Body of pancreas (tissue), 4 donors: ENCODE results near the gene LBP. TPM values are rescaled to one million over a fixed set of nuclear protein-coding genes. Genes with fewer than 3 reads are reported as not detected.

Source experiments
- ATAC-seq: fragments of 150-250 bp; one replicate; pipeline ENCODE4 v1.9.1; 2016
- DNase-seq, 4 donors: peaks; one replicate each; pipeline ENCODE4 v3.0.0-alpha.2; 2019
- H3K27ac ChIP-seq, 4 donors: fragments of 200-600 bp; sonication (generic); 1 replicate in 3 of 4; 2 replicates in 1 of 4; pipeline versions ENCODE4 v1.5.1 to v1.6.1; 2016 to 2019; ENCODE audit warnings: mild to moderate bottlenecking in 1 of 4, mixed read lengths in 1 of 4, moderate library complexity in 1 of 4
- H3K27me3 ChIP-seq, 2 donors: fragments of 200-600 bp; sonication (generic); one replicate each; pipeline ENCODE4 v1.6.0; 2016; ENCODE audit warnings: mild to moderate bottlenecking in 1 of 2
- H3K36me3 ChIP-seq, 2 donors: fragments of 200-600 bp; sonication (generic); replicated peaks in 1 of 2; 2 replicates each; pipeline ENCODE4 v1.5.1; 2016; ENCODE audit warnings: low read depth in 2 of 2; ENCODE audit not compliant: insufficient read depth in 1 of 2
- H3K4me1 ChIP-seq: fragments of 200-600 bp; sonication (generic); one replicate; pipeline ENCODE4 v1.6.0; 2016
- H3K4me3 ChIP-seq, 2 donors: fragments of 200-600 bp; sonication (generic); 1 replicate in 1 of 2; 2 replicates in 1 of 2; pipeline ENCODE4 v1.5.1; 2016 to 2019
- H3K9me3 ChIP-seq, 3 donors: fragments of 200-600 bp; sonication (generic); 1 replicate in 2 of 3; 2 replicates in 1 of 3; pipeline ENCODE4 v1.5.1; 2016
- CTCF ChIP-seq, 7 experiments: fragments of 450-650 bp in 4 of 7; fragments of 200-600 bp in 3 of 7; sonication (generic) in 3 of 7; IDR thresholded peaks; one replicate each; pipeline ENCODE4 v1.5.1; 2016 to 2019; ENCODE audit warnings: antibody characterized with exemption in 7 of 7
- POLR2A ChIP-seq, 3 donors: fragments of 450-650 bp; IDR thresholded peaks; one replicate each; pipeline ENCODE4 v1.6.1; 2016; ENCODE audit warnings: antibody characterized with exemption in 3 of 3, mild to moderate bottlenecking in 2 of 3
- WGBS, 2 donors: methylation state at CpG; one replicate each; pipeline ENCODE4 v1.1.5; 2017; 5-methylcytosine and 5-hydroxymethylcytosine counted together
- intact Hi-C: fragments of 100-400 bp; cut with DNase I; formaldehyde crosslinking; loops from one replicate; pipeline ENCODE4 v1.15.1; 2023
- total RNA-seq, 2 donors: library from RNA; depleted of rRNA; stranded (reverse); fragments of >200 nt; gene quantifications; one replicate each; pipeline ENCODE4 v1.1.0, GENCODE V29; 2016

The LBP gene
- total RNA-seq, 2 donors from 2014 or later = 0.66 TPM; not detected in 1

- ATAC-seq = no peak
- Histone ChIP-seq H3K9me3 (no peaks in the 10 kb centered on the region), H3K4me1 (no peaks in the 10 kb centered on the region), H3K27me3 (peaks cover 0 to 3% of the 10 kb centered on the region in 2 donors), H3K27ac (no peak overlapping the region), H3K36me3 (no peaks in the 10 kb centered on the region), H3K4me3 (no peak overlapping the region)
- no peak for DNase-seq
- 67 to 71% methylated on average over 4 of the region's 4 CpGs for WGBS, 2 donors
- TF ChIP-seq CTCF (IDR thresholded peaks at IDR 0.05) (no peak), POLR2A (IDR thresholded peaks at IDR 0.05) (no peak)
- intact Hi-C loops = no loop called here
Measured at GRCh38 chr20:38305541-38305940, 40.7 kb upstream of the LBP start.

- peaks cover 0 to 3% of the 10 kb centered on the region in 2 donors for H3K27me3 ChIP-seq
- no peaks in the 10 kb centered on the region for H3K36me3 ChIP-seq
- H3K27ac ChIP-seq = no peak overlapping the region
- no peaks in the 10 kb centered on the region for H3K4me1 ChIP-seq
- intact Hi-C loops = no loop called here
- ATAC-seq = no peak
- H3K4me3 ChIP-seq = no peak overlapping the region
- no peaks in the 10 kb centered on the region for H3K9me3 ChIP-seq
- 62 to 65% methylated on average over 6 of the region's 6 CpGs for WGBS, 2 donors
- TF ChIP-seq POLR2A (IDR thresholded peaks at IDR 0.05) (no peak), CTCF (IDR thresholded peaks at IDR 0.05) (no peak)
- DNase-seq = no peak
Measured at GRCh38 chr20:38306379-38306778, 39.9 kb upstream of the LBP start.

- ATAC-seq = no peak
- intact Hi-C loops = no loop called here
- peaks cover 0 to 3% of the 10 kb centered on the region in 2 donors for H3K27me3 ChIP-seq
- no peaks in the 10 kb centered on the region for H3K36me3 ChIP-seq
- no peak for DNase-seq
- no peaks in the 10 kb centered on the region for H3K9me3 ChIP-seq
- H3K27ac ChIP-seq = no peak overlapping the region
- H3K4me3 ChIP-seq = no peak overlapping the region
- 66 to 75% methylated on average over 5 to 8 of the region's 8 CpGs for WGBS, 2 donors
- no peak for TF ChIP-seq POLR2A (IDR thresholded peaks at IDR 0.05)
- TF ChIP-seq CTCF (IDR thresholded peaks at IDR 0.05) = no peak
- H3K4me1 ChIP-seq = no peaks in the 10 kb centered on the region
Measured at GRCh38 chr20:38307371-38308046, 38.8 kb upstream of the LBP start.

- intact Hi-C loops = no loop called here
- no peak for DNase-seq
- 61 to 80% methylated on average over 1 to 4 of the region's 4 CpGs for WGBS, 2 donors
- Histone ChIP-seq H3K4me1 (no peaks in the 10 kb centered on the region), H3K27me3 (peaks cover 0 to 3% of the 10 kb centered on the region in 2 donors), H3K27ac (no peak overlapping the region), H3K36me3 (no peaks in the 10 kb centered on the region), H3K9me3 (no peaks in the 10 kb centered on the region), H3K4me3 (no peak overlapping the region)
- no peak for ATAC-seq
- TF ChIP-seq POLR2A (IDR thresholded peaks at IDR 0.05) = no peak
- TF ChIP-seq CTCF (IDR thresholded peaks at IDR 0.05) = no peak
Measured at GRCh38 chr20:38308047-38308438, 38.2 kb upstream of the LBP start.

GRCh38 chr20:38308447-38308846, 37.8 kb upstream of the LBP start:
- no peaks in the 10 kb centered on the region for H3K36me3 ChIP-seq
- no peak for ATAC-seq
- H3K27ac ChIP-seq = no peak overlapping the region
- intact Hi-C loops = no loop called here
- no peak overlapping the region for H3K4me3 ChIP-seq
- TF ChIP-seq POLR2A (IDR thresholded peaks at IDR 0.05) (no peak), CTCF (IDR thresholded peaks at IDR 0.05) (no peak)
- H3K9me3 ChIP-seq = no peaks in the 10 kb centered on the region
- no peak for DNase-seq
- 14 to 79% methylated on average over 1 of the region's 1 CpG for WGBS, 2 donors
- H3K4me1 ChIP-seq = no peaks in the 10 kb centered on the region
- peaks cover 0 to 3% of the 10 kb centered on the region in 2 donors for H3K27me3 ChIP-seq
